Activated B cell treated with CpG ODN at 0.5 μM for 24 hours (primary cell): ENCODE data around the gene AFF1. TPM values are rescaled to one million over a fixed set of nuclear protein-coding genes. Genes with fewer than 3 reads are reported as not detected.
A peak's percentile ranks its signal among the peaks of the same experiment; 100 is the strongest.

Experiments used
- ATAC-seq: fragments of 200-7000 bp; cut with Tn5 transposase; one replicate; pipeline ENCODE4 v1.10.0; 2021; ENCODE audit warnings: low read depth, mild to moderate bottlenecking, moderate library complexity
- CTCF ChIA-PET: fragments of 350-600 bp; sonication (Branson Sonifier 250); formaldehyde crosslinking; loops from one replicate; lab custom pipeline; 2021; ENCODE audit warnings: antibody characterized with exemption; lab: Charles Lee
- POLR2A ChIA-PET: fragments of 350-600 bp; sonication (Branson Sonifier 250); formaldehyde crosslinking; loops from one replicate; lab custom pipeline; 2021; ENCODE audit warnings: antibody characterized with exemption; lab: Charles Lee
- DNase-seq: peaks from one replicate; pipeline ENCODE4 v3.0.0; 2022
- H3K27ac Mint-ChIP-seq: one replicate; pipeline ENCODE4 v1.8.0; 2020; ENCODE audit warnings: mixed read lengths
- H3K27me3 Mint-ChIP-seq: one replicate; pipeline ENCODE4 v1.8.0; 2021; ENCODE audit warnings: mixed read lengths
- H3K36me3 Mint-ChIP-seq: one replicate; pipeline ENCODE4 v1.8.0; 2021; ENCODE audit warnings: low read depth, mixed read lengths
- H3K4me1 Mint-ChIP-seq: one replicate; pipeline ENCODE4 v1.8.0; 2021; ENCODE audit warnings: mixed read lengths
- H3K4me3 Mint-ChIP-seq: one replicate; pipeline ENCODE4 v1.8.0; 2020; ENCODE audit warnings: mild to moderate bottlenecking, mixed read lengths
- H3K9me3 Mint-ChIP-seq: one replicate; pipeline ENCODE4 v1.8.0; 2020; ENCODE audit warnings: mixed read lengths
- CTCF ChIP-seq: fragments of 200-600 bp; IDR thresholded peaks from one replicate; pipeline ENCODE4 v1.8.0; 2022; ENCODE audit warnings: antibody characterized with exemption, mild to moderate bottlenecking
- intact Hi-C: fragments of 100-400 bp; cut with micrococcal nuclease; formaldehyde crosslinking; loops from one replicate; pipeline ENCODE4 v1.15.1; 2024
- total RNA-seq: library from RNA; stranded (reverse); gene quantifications from 2 replicates; pipeline ENCODE4 v1.2.3, GENCODE V29; 2022

Gene AFF1
- total RNA-seq, 1 donor from 2014 or later = 60.8 TPM

GRCh38 chr4:86959588-86960500 is 25.0 kb downstream of the AFF1 start:
- DNase-seq (no peak), ATAC-seq (no peak)
- no peak for TF ChIP-seq CTCF
- Mint-ChIP-seq H3K4me3 (no peak overlapping the region), H3K27me3 (no peaks in the 10 kb centered on the region), H3K36me3 (peaks cover 8% of the 10 kb centered on the region), H3K4me1 (peaks cover 54% of the 10 kb centered on the region), H3K9me3 (no peaks in the 10 kb centered on the region), H3K27ac (peak overlapping the region; percentile 16)
- intact Hi-C loops = loop anchor here (2.0 kb wide), 2 partner anchors 19 to 67 kb away; no protein-coding TSS in a partner anchor
- ChIA-PET CTCF (interaction anchor here (1.7 to 2.4 kb wide), 2 partner anchors 21 to 37 kb away, joined by 4 to 9 read pairs; no protein-coding TSS in a partner anchor), POLR2A (interaction anchor here (0.5 to 2.3 kb wide), 6 partner anchors 17 to 110 kb away, joined by 3 to 22 read pairs (median 4); partner anchors contain the start of gene AFF1)

- H3K4me1 Mint-ChIP-seq = peaks cover 54% of the 10 kb centered on the region
- ChIA-PET CTCF (interaction anchor here (1.0 to 2.4 kb wide), 3 partner anchors 22 to 38 kb away, joined by 4 to 9 read pairs (median 6); partner anchors contain the start of gene AFF1), POLR2A (interaction anchor here (0.5 to 2.3 kb wide), 6 partner anchors 18 to 109 kb away, joined by 3 to 22 read pairs (median 4); partner anchors contain the start of gene AFF1)
- intact Hi-C loops = loop anchor here (2.0 kb wide), 2 partner anchors 18 to 66 kb away; no protein-coding TSS in a partner anchor
- ATAC-seq (no peak), DNase-seq (no peak)
- peak overlapping the region; percentile 82 for H3K27ac Mint-ChIP-seq
- TF ChIP-seq CTCF = no peak
- peaks cover 4% of the 10 kb centered on the region for H3K36me3 Mint-ChIP-seq
- no peaks in the 10 kb centered on the region for H3K9me3 Mint-ChIP-seq
- H3K27me3 Mint-ChIP-seq = no peaks in the 10 kb centered on the region
- H3K4me3 Mint-ChIP-seq = no peak overlapping the region
Observed at GRCh38 chr4:86960557-86960961, 25.7 kb downstream of the AFF1 start.

- ATAC-seq (peak; percentile 7), DNase-seq (no peak)
- Mint-ChIP-seq H3K4me1 (peaks cover 54% of the 10 kb centered on the region), H3K9me3 (no peaks in the 10 kb centered on the region), H3K27me3 (no peaks in the 10 kb centered on the region), H3K27ac (peak overlapping the region; percentile 82), H3K4me3 (peak overlapping the region; percentile 33), H3K36me3 (peaks cover 3% of the 10 kb centered on the region)
- POLR2A ChIA-PET = interaction anchor here (0.9 to 2.3 kb wide), 5 partner anchors 15 to 48 kb away, joined by 3 to 22 read pairs (median 8); partner anchors contain the start of gene AFF1
- CTCF ChIA-PET = interaction anchor here (1.0 to 2.4 kb wide), 3 partner anchors 22 to 38 kb away, joined by 4 to 9 read pairs (median 6); partner anchors contain the start of gene AFF1
- intact Hi-C loops = loop anchor here (1.0 to 2.0 kb wide), 4 partner anchors 18 to 66 kb away; no protein-coding TSS in a partner anchor
- no peak for TF ChIP-seq CTCF
Observed at GRCh38 chr4:86961116-86961515, 26.3 kb downstream of the AFF1 start.

- intact Hi-C loops = loop anchor here (1.0 to 2.0 kb wide), 4 partner anchors 17 to 65 kb away; no protein-coding TSS in a partner anchor
- peaks cover 50% of the 10 kb centered on the region for H3K4me1 Mint-ChIP-seq
- H3K27ac Mint-ChIP-seq = peak overlapping the region; percentile 82
- ATAC-seq = peak; percentile 89
- DNase-seq = no peak
- no peak for TF ChIP-seq CTCF
- H3K36me3 Mint-ChIP-seq = peaks cover 3% of the 10 kb centered on the region
- H3K9me3 Mint-ChIP-seq = no peaks in the 10 kb centered on the region
- POLR2A ChIA-PET = interaction anchor here (0.9 to 2.3 kb wide), 6 partner anchors 16 to 47 kb away, joined by 3 to 22 read pairs (median 6); partner anchors contain the start of gene AFF1
- H3K27me3 Mint-ChIP-seq = no peaks in the 10 kb centered on the region
- CTCF ChIA-PET = interaction anchor here (1.0 to 2.4 kb wide), 2 partner anchors 27 to 39 kb away, joined by 6 to 9 read pairs; partner anchors contain the start of gene AFF1
- H3K4me3 Mint-ChIP-seq = peak overlapping the region; percentile 33
Observed at GRCh38 chr4:86961605-86962295, 26.9 kb downstream of the AFF1 start.
